SK-MEL-5 (cell line): Measurements from ENCODE around the gene CISTR. TPM values are rescaled to one million over a fixed set of nuclear protein-coding genes. Genes with fewer than 3 reads are reported as not detected.
"Not testable (repeated sequence)": the region's sequence is repeated elsewhere in the genome, so short reads cannot be mapped to it uniquely, and the experiment has no call there.

Experiments
- DNase-seq: peaks from one replicate; pipeline ENCODE4 v3.0.0-alpha.2; 2016; ENCODE audit warnings: low read depth, low spot score
- in situ Hi-C: cut with HindIII; loops from 2 replicates; pipeline ENCODE4 v1.10.0; 2016; ENCODE audit warnings: low sequenced_read_pairs, high pct_unique_total_duplicates, low pct_unique_long_range_greater_than_20kb
- polyA plus RNA-seq, 2 experiments: library from polyadenylated mRNA; depleted of rRNA; stranded (reverse); fragments of >200 nt; gene quantifications; 2 replicates each; pipeline ENCODE4 v1.2.3, GENCODE V29; 2015
- total RNA-seq: library from RNA; depleted of rRNA; stranded (reverse); fragments of >200 nt; shearing (Covaris generic); gene quantifications from 2 replicates; pipeline ENCODE4 v1.2.3, GENCODE V29; 2014; rRNA removed

CISTR gene
- total RNA-seq, result not detected in 2 replicates
- polyA plus RNA-seq (2015; cell fraction: cytosol; rRNA removed), result not detected in 2 replicates
- polyA plus RNA-seq (2015; cell fraction: nucleus; rRNA removed), result not detected in 2 replicates

DNA sequence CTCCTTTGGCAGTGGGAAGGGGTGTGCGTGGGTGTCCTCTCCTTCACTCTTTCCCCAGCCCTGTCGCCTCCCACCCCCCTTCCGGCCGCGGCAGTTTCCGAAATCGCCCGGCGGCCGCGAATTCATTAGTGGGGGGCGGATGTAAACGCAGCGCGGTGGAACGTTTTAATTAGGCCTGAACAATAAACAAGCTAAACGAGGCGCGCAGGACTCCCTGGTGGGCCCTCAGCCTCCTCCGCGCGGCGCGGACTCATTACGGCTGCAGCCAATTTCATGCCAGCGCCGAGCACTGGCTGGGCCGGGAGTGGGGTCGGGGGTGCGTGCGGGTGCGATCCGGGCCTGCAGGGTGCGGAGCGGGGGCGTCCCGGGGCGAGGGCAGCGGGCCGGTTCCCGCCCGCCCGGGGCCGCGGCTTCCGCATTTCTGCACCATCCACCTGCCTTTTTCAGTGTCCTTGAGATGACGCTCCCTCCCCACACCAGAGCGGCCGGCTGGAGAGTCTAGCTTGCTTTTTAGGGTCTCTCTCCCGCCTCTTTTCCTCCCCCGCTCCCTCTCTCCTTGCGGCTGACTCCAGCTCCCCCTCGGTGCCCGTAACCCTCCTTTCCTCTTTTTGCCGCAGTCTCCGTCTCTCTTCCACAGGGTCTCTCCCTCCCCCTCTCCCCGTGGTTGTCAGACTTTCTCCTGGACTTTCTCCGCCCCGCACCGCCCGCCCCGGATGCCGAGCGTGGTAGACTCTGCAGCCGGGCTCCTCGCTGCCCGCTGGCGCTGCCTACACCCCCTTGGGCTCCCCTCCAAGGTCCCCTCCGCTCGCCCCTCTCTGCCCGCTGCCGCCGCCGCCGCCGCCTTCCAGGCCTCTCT, at the start of gene CISTR:
Gene CISTR (minus strand): TSS at position 644 of the 856 bp plus-strand sequence.
- in situ Hi-C loops, result no loop called here
- DNase-seq, result no peak

DNA sequence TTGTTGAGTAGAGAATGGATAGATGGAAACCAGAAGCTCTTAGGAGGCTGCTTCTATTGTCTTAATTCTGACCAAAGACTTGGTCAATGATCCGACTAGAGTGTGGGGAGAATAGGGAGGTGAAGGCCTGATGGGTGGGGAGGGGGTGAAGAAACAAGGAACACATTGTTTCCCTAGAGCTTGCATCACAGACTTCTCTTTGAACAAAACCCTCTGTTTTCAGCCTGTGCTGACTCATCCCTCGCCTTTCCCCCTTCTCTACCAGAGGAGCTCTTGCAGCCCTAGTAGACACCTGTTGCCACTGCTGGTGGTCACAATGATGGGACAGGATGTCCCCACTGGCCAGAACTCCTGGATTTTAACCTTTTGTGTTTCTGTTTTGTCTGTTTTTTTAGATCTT, 46.8 kb upstream of the CISTR start:
- in situ Hi-C loops, result no loop called here
- DNase-seq, result peak; percentile 89

DNA sequence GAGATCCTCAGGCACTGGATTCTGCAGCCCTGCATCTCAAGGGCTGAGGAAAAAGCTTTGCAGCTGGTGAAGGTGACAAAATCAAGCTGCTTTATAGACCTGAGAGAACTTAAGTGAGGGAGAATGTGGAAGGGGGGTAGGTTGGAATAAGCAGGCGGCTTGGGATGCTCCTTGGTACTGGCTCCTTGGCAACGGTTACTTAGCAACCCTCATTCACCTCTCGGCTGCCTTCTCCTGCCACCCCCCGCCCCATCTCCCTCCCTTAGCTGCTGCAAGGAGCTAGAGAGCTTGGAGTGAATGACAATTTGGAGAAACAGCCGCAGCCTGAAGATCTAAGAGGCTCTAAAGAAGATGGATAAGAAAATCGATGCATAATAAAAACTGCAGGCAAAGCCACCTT, 44.1 kb upstream of the CISTR start:
- in situ Hi-C loops, result no loop called here
- no peak for DNase-seq

DNA sequence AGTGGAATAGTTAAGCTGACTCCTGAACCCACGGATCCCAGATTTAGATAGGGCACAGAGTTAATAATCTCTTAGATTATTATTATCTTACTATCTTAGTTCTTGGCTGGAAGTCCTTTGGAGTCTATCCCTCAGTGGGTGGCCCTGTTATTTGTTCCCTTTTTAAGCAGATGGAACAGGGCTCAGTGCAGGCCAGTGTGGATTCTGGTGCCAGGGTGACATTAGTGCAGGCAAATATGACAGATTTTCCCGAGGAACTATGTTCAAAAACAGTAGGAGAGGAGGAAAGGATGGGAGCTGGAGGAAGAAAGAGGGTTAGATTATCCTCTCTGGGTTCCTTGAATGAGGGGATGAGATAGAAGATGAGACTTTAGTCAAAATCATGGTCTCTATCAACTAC, 41.4 kb upstream of the CISTR start:
- in situ Hi-C loops, result no loop called here
- DNase-seq, result no peak

DNA sequence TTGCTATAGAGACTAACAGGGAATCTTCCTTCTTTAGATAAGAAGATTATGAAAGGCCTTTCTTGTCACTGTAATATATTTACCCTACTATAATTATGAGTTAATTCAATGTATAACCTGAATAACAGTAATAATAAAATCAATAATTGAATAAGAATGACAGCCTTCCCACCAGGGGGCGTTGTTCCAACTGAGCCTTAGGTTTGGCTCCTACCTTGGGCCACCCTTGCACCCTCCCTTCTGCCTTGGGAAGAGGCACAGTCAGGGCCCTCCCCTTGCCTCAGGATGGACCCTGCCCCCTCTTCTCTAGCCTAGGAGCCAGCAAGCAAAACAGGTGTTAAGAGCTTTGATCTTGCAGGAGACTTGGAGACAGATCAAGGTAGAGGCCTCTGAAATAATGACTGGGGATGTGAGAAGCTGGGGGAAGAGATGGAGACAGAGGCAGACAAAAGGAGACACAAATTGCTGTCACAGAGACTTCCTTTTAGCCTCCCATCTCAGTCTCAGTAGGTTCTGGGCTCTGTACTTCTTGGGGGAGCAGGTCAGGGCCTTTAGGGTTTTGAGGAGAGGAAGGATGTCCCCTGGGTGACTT, 40.1 kb upstream of the CISTR start:
- peak; percentile 62 for DNase-seq
- in situ Hi-C loops, result no loop called here

DNA sequence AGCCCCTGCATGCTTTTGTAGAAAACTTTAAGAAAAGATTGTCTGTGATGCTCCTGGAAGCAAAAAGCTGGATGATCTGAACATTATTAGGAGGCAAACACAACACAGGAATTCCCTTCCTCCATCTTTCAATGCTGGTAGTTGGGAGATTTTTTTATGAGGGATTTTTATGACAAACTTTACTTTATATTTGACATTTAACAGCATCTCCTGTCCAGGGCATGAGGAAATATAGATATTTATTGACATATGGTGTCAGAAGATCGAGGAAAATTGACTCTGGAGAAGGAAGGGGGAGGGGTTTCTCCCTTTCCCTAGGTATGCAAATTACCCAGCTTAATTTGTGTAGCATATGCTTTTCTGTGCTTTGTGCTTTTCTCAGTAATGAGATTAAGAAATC, 37.8 kb upstream of the CISTR start:
- no peak for DNase-seq
- in situ Hi-C loops, result no loop called here

DNA sequence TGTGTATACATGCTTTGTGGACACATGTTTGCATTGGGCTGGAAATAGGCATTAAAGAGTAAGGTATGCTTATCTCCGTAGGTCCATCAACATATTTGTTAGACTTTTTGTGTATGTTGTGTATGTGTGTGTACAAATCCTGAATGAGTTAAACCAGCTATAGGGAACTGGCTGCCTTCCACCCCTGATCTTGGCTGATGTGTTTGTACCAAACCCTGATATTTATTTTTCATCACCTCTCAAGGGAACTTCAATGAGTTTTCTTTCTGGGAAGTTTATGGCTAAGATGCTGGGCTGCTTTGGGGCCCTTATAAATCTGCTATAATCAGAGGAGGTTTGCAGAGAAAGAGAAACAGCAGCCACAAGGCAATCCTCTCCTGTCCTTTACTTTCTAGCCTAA, 37.1 kb upstream of the CISTR start:
- in situ Hi-C loops, result no loop called here
- DNase-seq, result no peak

DNA sequence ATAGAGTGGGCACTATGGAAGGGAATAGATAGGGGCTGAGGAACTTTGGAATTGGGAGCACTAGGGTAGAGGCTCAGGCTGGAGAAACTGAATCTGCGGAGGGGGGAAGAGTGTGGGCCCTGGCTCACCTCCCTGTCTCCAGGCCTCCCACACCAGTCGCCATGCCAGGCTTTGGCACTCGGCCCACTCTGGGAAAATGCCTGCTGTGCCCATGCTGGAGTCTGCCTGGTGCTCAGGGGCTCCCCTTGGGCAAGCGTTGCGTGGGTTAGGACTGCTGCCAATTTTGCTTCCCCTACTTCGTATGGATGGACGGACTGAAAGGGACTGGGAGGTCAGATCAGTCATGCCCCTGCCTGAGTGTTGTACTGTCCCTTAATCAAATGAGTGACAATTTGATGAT, 34.6 kb upstream of the CISTR start:
- in situ Hi-C loops, result no loop called here
- no peak for DNase-seq

DNA sequence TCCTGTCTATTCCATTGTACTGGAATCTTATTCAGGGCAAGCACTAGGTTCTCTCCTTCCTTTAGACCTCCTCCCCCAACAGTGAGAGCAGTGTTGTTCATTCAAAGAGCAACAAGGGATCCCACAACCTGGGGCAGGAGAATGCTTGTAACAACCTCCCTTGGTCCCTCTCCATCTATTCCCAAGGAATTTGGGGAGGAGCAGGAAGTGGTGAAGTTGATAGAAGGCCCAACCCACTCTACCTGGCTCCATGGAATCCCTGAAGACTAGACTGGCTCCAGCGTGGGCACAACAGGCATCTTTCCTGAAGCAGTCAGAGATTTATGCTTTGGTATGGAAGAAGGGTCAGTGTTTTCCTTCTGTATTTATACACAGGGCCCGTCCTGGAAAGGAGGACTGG, 33.4 kb upstream of the CISTR start:
- in situ Hi-C loops, result no loop called here

DNA sequence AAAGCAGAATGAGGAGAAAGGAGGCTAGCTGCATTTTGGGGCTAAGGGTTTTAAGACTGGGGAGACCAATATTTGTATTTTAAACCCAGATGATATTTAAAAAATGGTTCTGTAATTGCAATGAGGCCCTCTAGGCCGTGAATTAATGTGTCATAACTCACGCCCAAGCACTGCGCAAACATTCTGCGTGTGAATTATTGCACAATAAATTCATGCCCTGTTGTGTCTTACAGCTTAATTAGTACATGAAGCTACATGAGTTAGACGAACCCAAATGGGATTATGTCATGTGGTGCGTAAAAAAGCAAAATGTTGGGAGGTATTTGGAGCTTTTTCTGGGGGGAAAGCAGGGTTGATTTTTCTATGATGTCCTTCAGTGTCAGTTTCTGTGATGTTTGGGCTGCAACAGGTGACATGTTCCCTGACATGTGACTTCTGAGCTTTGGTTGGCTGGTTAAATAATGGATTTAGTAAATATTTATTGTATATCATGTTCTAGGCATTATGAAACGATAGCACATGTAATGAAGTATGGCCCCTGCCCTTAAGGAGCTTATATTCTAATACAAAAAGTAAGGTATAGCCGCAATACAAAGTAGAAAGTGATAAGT, 30.4 kb upstream of the CISTR start:
- in situ Hi-C loops, result no loop called here
- DNase-seq, result no peak

More for the DNA sequence above, 33.4 kb upstream of the CISTR start:
- DNase-seq, result no peak

DNA sequence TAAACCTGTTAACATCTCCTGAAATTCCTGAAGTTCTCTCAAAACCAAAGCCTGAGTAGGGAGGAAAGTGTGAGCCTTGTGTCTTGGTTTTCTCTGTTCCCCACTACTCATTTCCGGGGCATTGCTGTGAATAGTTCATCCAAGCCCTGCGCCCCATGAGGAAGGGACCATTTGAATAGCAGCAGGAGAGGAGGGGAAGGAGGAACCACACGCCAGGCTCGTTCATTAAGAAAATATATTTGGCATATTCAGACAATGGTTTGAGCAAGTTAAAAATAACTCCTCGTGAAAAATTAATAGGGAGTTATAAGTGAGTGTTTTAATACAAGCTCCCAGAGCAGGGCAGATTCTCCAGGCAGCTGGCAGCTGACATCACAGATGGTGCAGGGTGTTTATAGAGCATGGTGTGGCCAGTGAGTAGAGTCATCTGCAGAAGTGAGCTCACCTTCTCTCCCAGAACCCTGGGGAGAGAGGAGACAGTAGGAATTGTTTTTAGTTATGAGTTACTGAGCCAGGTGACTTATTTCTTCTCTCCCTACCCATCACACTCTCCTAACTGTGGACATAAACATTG, 29.5 kb upstream of the CISTR start:
- in situ Hi-C loops, result no loop called here
- no peak for DNase-seq

DNA sequence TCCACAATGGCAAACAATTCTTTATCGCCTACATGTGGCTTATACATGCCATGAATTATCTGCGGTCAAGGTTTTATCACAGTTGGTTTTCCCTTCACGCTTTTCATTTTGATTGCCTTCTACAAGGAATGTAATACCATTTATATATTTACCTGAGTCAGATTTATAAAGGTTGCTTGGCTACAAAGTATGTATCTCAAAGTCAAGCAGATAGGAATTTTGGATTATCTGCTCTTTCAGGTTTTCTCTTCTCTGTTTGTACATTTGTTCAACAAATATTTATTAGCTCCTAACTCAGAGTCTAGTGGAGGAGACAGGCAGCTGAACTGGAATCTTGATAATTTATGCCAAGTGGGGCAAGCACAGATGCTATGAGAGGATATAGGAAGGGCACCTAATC, 28.5 kb upstream of the CISTR start:
- no peak for DNase-seq
- in situ Hi-C loops, result no loop called here

DNA sequence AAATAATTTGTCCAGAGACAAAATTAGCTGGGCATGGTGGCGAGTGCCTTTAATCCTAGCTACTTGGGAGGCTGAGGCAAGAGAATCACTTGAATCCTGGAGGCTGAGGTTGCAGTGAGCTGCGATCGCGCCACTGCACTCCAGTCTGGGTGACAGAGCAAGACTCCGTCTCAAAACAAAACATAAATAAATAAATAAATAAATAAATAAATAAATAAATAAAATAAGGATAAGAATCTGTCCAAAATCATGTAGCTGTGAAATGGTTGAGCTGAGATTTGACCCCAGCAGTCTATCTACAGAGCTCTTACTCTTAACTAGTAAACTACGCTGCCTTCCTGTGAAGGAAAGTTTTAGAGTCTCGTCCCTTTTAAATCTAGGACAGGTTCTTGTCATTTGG, 27.9 kb upstream of the CISTR start:
- DNase-seq, in situ Hi-C loops: not testable (repeated sequence)

DNA sequence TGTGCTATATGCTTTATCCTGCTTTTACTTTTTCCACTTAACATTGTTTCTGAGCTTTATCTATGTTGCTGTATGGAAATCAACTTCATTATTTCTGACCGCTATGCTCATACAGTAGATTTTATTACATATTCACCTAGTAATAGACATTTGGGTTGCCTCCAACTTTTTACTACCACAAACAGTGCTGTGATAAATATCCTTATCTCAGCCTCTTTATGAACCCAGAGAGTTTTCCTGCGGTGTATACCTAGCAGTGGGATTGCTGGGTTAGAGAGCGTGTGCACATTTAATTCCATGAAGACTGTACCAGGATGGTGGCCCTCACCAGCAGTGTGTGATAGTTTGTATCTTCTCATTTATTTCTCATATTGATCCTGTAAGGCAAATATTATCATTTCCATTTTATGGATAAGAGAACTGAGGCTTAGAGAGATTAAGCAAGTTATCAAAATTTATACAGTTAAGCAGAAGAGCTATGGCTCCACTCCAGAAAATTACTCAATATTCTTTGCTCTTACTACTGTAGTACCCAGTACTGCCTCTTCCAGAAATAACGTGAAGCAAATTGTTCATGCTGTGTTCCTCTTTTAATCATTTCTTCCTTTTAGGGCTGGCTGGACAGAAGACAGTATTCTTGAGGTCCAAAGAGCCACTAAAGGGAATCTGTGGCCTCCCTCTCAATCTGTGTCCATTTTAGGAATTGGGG, 26.3 kb upstream of the CISTR start:
- no peak for DNase-seq
- in situ Hi-C loops, result no loop called here

DNA sequence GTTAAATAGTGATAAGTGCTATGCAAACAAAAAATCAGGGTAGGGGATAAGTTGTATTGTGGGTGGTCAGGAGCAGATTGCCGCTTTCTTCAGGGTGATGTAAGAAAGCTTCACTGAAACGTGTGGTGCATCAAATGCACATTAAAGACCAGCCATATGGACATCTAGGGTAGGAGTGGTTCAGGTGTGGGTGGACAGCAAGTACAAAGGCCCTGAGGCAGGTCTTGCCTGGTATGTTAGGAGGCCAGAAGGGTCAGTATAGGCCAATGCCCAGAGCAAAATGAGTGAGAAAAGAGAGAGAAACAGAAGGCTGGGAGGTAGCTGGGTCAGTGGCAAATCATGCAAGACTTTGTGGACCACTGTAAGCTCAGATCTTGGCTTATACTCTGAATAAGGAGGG, 25.6 kb upstream of the CISTR start:
- DNase-seq, result no peak
- in situ Hi-C loops, result no loop called here

DNA sequence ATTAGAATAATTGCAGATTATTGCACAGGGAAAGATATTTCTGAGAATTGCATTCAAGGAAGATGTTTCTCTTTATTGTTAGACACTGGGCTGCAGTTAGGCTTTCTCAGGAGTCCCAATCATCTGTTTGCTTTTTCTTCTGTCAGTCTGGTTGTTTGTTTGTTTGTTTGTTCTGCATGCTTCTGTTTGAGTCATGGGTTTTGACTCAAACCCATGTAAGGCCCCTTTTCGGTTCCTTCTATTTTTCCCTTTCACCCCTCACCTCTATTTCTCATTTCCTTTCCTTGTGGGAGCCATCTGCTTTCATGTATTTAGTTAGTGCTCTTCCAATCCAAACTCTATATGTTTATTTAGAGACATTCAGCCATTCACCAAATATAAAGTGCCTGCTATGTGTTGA, 25.1 kb upstream of the CISTR start:
- in situ Hi-C loops, result no loop called here
- DNase-seq, result no peak

DNA sequence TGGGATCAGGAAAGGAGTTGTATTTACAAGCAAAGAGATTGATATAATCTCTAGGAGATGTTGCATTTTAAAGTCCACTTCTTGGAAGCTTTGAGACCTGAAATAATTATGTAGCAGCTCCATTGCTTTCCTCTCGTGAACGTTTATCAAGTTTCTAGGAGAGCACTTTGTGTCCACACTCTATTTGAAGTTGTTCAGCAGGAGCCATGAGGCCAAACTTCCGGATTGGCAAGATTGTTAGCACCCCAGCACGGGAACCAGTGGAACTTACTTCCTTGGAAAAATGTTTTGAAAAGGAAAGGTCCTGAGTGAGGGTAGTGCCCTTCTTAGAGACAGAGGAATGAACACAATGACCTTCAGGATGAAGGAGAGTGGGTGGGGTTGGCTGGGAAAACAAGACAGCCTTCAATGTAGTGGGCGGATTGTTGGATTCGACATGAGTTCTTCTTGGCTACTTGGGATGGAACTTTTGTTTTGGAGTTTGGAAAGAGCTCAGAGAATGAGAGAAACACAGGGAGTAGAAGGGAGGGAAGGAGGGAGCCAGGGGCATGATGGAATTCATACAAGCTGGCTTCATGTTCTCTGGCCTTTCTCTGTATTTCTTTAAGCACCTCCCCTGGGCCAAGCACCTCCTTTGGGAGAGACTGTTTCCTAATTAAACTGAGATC, 23.8 kb upstream of the CISTR start:
- DNase-seq, result no peak
- in situ Hi-C loops, result no loop called here
